IMR-90 (cell line): ENCODE data around the gene TFAP2A. TPM values are rescaled to one million over a fixed set of nuclear protein-coding genes. Genes with fewer than 3 reads are reported as not detected.

Experiments used
- ATAC-seq: fragments of 200-7000 bp; cut with Tn5 transposase; 2 replicates; pipeline ENCODE4 v1.9.1; 2020; ENCODE audit warnings: low read depth, mild to moderate bottlenecking, moderate library complexity
- BruUV-seq: library from RNA; stranded (reverse); fragments of 400-500 nt; replicated peaks from 2 replicates; lab custom pipeline; 2021; lab: Mats Ljungman, UMichigan
- CTCF ChIA-PET: fragments of 300-600 bp; formaldehyde crosslinking; extraction: SDS; loops from one replicate; lab custom pipeline; 2021; ENCODE audit warnings: antibody characterized with exemption; lab: Yijun Ruan, JAX
- POLR2A ChIA-PET: fragments of 300-600 bp; sonication (Branson Sonifier 250); formaldehyde crosslinking; loops from one replicate; lab custom pipeline; 2022; ENCODE audit warnings: antibody characterized with exemption; ENCODE audit not compliant: unreplicated experiment; lab: Charles Lee
- DNase-seq: peaks from one replicate; pipeline ENCODE4 v3.0.0; 2013
- H2AFZ ChIP-seq: replicated peaks from 2 replicates; pipeline ENCODE3; 2013; ENCODE audit warnings: low read length, mild to moderate bottlenecking; ENCODE audit not compliant: poor library complexity
- H2AK5ac ChIP-seq: 2 replicates; pipeline ENCODE4 v1.6.1; 2013; ENCODE audit warnings: low read depth, low read length, inconsistent platforms
- H2AK9ac ChIP-seq: replicated peaks from 2 replicates; pipeline ENCODE3; 2013; ENCODE audit warnings: mild to moderate bottlenecking, low read depth, low read length, moderate library complexity; ENCODE audit not compliant: poor library complexity
- H2BK120ac ChIP-seq: 2 replicates; pipeline ENCODE4 v1.6.1; 2013; ENCODE audit warnings: low read depth, low read length, inconsistent platforms
- H2BK15ac ChIP-seq: 3 replicates; pipeline ENCODE4 v1.6.1; 2013; ENCODE audit warnings: low read depth, low read length, inconsistent platforms
- H2BK20ac ChIP-seq: 2 replicates; pipeline ENCODE4 v1.6.1; 2013; ENCODE audit warnings: low read depth, mild to moderate bottlenecking, inconsistent platforms, low read length, moderate library complexity
- H2BK5ac ChIP-seq: 2 replicates; pipeline ENCODE4 v1.6.1; 2013; ENCODE audit warnings: mild to moderate bottlenecking, low read depth, low read length, inconsistent platforms; ENCODE audit not compliant: poor library complexity, severe bottlenecking
- H3K14ac ChIP-seq: replicated peaks from 2 replicates; pipeline ENCODE4 v1.6.1; 2013; ENCODE audit warnings: low read depth, low read length, inconsistent platforms
- H3K18ac ChIP-seq: 2 replicates; pipeline ENCODE4 v1.6.1; 2013; ENCODE audit warnings: low read depth, low read length, control low read depth
- H3K23ac ChIP-seq: 2 replicates; pipeline ENCODE4 v1.6.1; 2013; ENCODE audit warnings: low read depth, low read length, inconsistent platforms
- H3K27ac ChIP-seq: 2 replicates; pipeline ENCODE4 v1.5.1; 2013; ENCODE audit warnings: mild to moderate bottlenecking, control low read depth, low read length; ENCODE audit not compliant: insufficient read depth
- H3K27me3 ChIP-seq: 2 replicates; pipeline ENCODE4 v1.6.1; 2013; ENCODE audit warnings: low read length; ENCODE audit not compliant: control insufficient read depth, insufficient read depth
- H3K36me3 ChIP-seq: 2 replicates; pipeline ENCODE4 v1.6.1; 2013; ENCODE audit warnings: low read length, mixed read lengths; ENCODE audit not compliant: control insufficient read depth, insufficient read depth
- H3K4ac ChIP-seq: 2 replicates; pipeline ENCODE4 v1.6.1; 2013; ENCODE audit warnings: low read depth, low read length, inconsistent platforms
- H3K4me1 ChIP-seq: 2 replicates; pipeline ENCODE4 v1.6.1; 2013; ENCODE audit warnings: low read length, mixed read lengths; ENCODE audit not compliant: control insufficient read depth, insufficient read depth
- H3K4me2 ChIP-seq: 2 replicates; pipeline ENCODE4 v1.6.1; 2013; ENCODE audit warnings: low read depth, mild to moderate bottlenecking, control low read depth, low read length, moderate library complexity
- H3K4me3 ChIP-seq: 2 replicates; pipeline ENCODE4 v1.5.1; 2013; ENCODE audit warnings: low read depth, mild to moderate bottlenecking, control low read depth, low read length, moderate library complexity; ENCODE audit not compliant: insufficient read depth
- H3K56ac ChIP-seq: 2 replicates; pipeline ENCODE4 v1.6.1; 2013; ENCODE audit warnings: low read length, inconsistent platforms; ENCODE audit not compliant: insufficient read depth; ENCODE audit errors: extremely low read depth
- H3K79me1 ChIP-seq, 2 experiments: 2 replicates each; pipeline ENCODE4 v1.6.1; 2013; ENCODE audit warnings: low read length in 2 of 2, inconsistent platforms in 1 of 2, low read depth in 1 of 2
- H3K9ac ChIP-seq: 2 replicates; pipeline ENCODE4 v1.6.1; 2013; ENCODE audit warnings: low read depth, low read length, control low read depth
- H3K9me1 ChIP-seq: 2 replicates; pipeline ENCODE4 v1.6.1; 2013; ENCODE audit warnings: low read length, inconsistent platforms; ENCODE audit not compliant: insufficient read depth
- H3K9me3 ChIP-seq: 2 replicates; pipeline ENCODE4 v1.6.1; 2013; ENCODE audit warnings: low read length; ENCODE audit not compliant: control insufficient read depth, insufficient read depth
- H4K20me1 ChIP-seq: 2 replicates; pipeline ENCODE4 v1.6.1; 2013; ENCODE audit warnings: low read length, inconsistent platforms; ENCODE audit not compliant: insufficient read depth
- H4K5ac ChIP-seq: 2 replicates; pipeline ENCODE4 v1.6.1; 2013; ENCODE audit warnings: mild to moderate bottlenecking, low read depth, low read length, control low read depth
- H4K8ac ChIP-seq, 2 experiments: 2 replicates each; pipeline ENCODE4 v1.6.1; 2013; ENCODE audit warnings: low read depth in 2 of 2, low read length in 2 of 2, control low read depth in 1 of 2, inconsistent platforms in 1 of 2
- H4K91ac ChIP-seq: 2 replicates; pipeline ENCODE4 v1.6.1; 2013; ENCODE audit warnings: low read depth, low read length, inconsistent platforms; ENCODE audit not compliant: insufficient read depth
- BHLHE40 ChIP-seq: fragments of 150-350 bp; IDR thresholded peaks from 2 replicates; pipeline ENCODE4 v1.6.1; 2016; ENCODE audit warnings: mild to moderate bottlenecking, low read depth, low read length
- CEBPB ChIP-seq: IDR thresholded peaks from 2 replicates; pipeline ENCODE4 v1.6.1; 2012; ENCODE audit warnings: low read depth, low read length, improper control_type of control experiment
- CHD1 ChIP-seq: IDR thresholded peaks from 2 replicates; pipeline ENCODE4 v1.6.1; 2012; ENCODE audit warnings: low read depth, low read length, improper control_type of control experiment
- FOS ChIP-seq: fragments of 150-350 bp; IDR thresholded peaks from 2 replicates; pipeline ENCODE4 v1.6.1; 2016; ENCODE audit warnings: low read depth, low read length
- MAFK ChIP-seq: IDR thresholded peaks from 2 replicates; pipeline ENCODE4 v1.6.1; 2012; ENCODE audit warnings: low read depth, low read length, improper control_type of control experiment
- MAZ ChIP-seq: IDR thresholded peaks from 2 replicates; pipeline ENCODE4 v1.6.1; 2012; ENCODE audit warnings: low read depth, mild to moderate bottlenecking, low read length, improper control_type of control experiment, moderate library complexity, borderline replicate concordance
- MXI1 ChIP-seq: IDR thresholded peaks from 2 replicates; pipeline ENCODE4 v1.6.1; 2012; ENCODE audit warnings: low read depth, mild to moderate bottlenecking, low read length, moderate library complexity, borderline replicate concordance
- NFE2L2 ChIP-seq: fragments of 150-350 bp; IDR thresholded peaks from 2 replicates; pipeline ENCODE4 v1.6.1; 2016; ENCODE audit warnings: low read depth, mild to moderate bottlenecking, low read length
- POLR2A ChIP-seq: IDR thresholded peaks from 2 replicates; pipeline ENCODE4 v1.6.1; 2012; ENCODE audit warnings: mild to moderate bottlenecking, low read depth, low read length
- RAD21 ChIP-seq: IDR thresholded peaks from 2 replicates; pipeline ENCODE4 v1.6.1; 2012; ENCODE audit warnings: low read length, improper control_type of control experiment
- RFX5 ChIP-seq: IDR thresholded peaks from 2 replicates; pipeline ENCODE4 v1.8.0; 2012; ENCODE audit warnings: low read depth, mild to moderate bottlenecking, low read length, moderate library complexity
- SMC3 ChIP-seq: fragments of 150-350 bp; IDR thresholded peaks from 2 replicates; pipeline ENCODE4 v1.6.1; 2016; ENCODE audit warnings: low read depth, mild to moderate bottlenecking, antibody characterized with exemption, low read length, moderate library complexity
- WGBS, 2 experiments: methylation state at CpG; one replicate each; pipeline versions ENCODE4 v1.1.5 to v1.1.7; 2013; ENCODE audit warnings: missing lambda C conversion rate in 2 of 2; ENCODE audit not compliant: insufficient read length in 1 of 2; ENCODE audit errors: extremely low coverage in 2 of 2; 5-methylcytosine and 5-hydroxymethylcytosine counted together
- dilution Hi-C: fragments of 300-500 bp; cut with HindIII; formaldehyde crosslinking; loops from one replicate; pipeline ENCODE4 v1.14.3; 2018; ENCODE audit warnings: low sequenced_read_pairs; ENCODE audit not compliant: unreplicated experiment
- in situ Hi-C: fragments of 300-500 bp; cut with MboI; formaldehyde crosslinking; loops from 3 replicates; pipeline ENCODE4 v1.14.3; 2019; ENCODE audit warnings: low sequenced_read_pairs, inconsistent platforms, mixed read lengths
- intact Hi-C: fragments of 100-400 bp; cut with micrococcal nuclease; formaldehyde crosslinking; loops from 2 replicates; pipeline ENCODE4 v1.10.0; 2022
- polyA plus RNA-seq, 3 experiments: library from polyadenylated mRNA; depleted of rRNA; stranded (reverse); fragments of >200 nt; gene quantifications; 2 replicates each; pipeline ENCODE4 v1.2.3, GENCODE V29; 2012; ENCODE audit warnings: low replicate concordance in 1 of 3
- total RNA-seq: library from RNA; depleted of rRNA; stranded (reverse); fragments of >200 nt; gene quantifications from 2 replicates; pipeline ENCODE4 v1.2.3, GENCODE V29; 2012
- TF ChIP-seq, protein P1 (sequence below): conservative IDR thresholded peaks from 2 replicates; pipeline ENCODE4 v1.5.1; 2012; ENCODE audit warnings: mild to moderate bottlenecking, low read depth, low read length, improper control_type of control experiment
- TF ChIP-seq, protein P2 (sequence below): fragments of 150-350 bp; IDR thresholded peaks from 2 replicates; pipeline ENCODE4 v1.6.1; 2017; ENCODE audit warnings: mild to moderate bottlenecking, antibody characterized with exemption, low read length, low read depth
- TF ChIP-seq, protein P3 (sequence below): fragments of 150-350 bp; IDR thresholded peaks from 2 replicates; pipeline ENCODE4 v1.6.1; 2016; ENCODE audit warnings: low read depth, mild to moderate bottlenecking, low read length, moderate library complexity, borderline replicate concordance

The TFAP2A gene
- total and polyA plus RNA-seq, 2 of the 4 experiments (the other 2 are of a cell fraction): 0.72 to 7.1 TPM

DNA sequence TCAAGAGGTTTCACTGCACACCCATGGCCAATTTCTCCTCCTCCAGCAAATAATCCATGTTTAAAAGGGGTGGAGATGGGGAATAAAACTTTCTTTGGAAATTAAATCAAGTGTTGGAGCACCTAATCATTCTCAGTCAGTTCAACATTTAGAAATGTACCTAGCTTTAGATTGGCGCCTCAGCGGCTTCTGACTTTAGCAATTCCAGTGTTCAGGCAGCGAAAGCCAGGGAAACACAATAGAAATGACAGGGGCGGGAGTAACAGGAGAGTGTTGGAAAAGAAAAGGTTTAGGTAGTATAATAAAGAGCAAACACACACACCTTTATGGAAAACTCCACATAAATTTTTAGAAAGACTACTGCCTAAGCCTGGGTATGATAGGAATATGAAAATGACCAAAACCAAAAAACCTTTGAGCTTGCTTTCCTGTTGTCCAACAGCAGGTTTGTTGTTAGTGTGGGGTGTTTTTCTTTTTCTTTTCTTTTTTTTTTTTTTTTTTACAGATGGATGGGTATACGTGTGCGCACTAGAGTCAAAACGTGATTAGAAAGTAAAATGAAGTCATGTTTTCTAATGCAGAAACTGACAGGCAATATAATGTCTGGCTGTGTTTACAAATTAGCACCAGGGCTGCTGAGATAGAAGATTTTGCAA lies 7.7 kb downstream of the TFAP2A start:
- H3K9me3 ChIP-seq: no peaks in the 10 kb centered on the region
- H2AFZ ChIP-seq: no peak overlapping the region
- ATAC-seq (no peak), DNase-seq (no peak)
- POLR2A ChIA-PET: interaction anchor here (0.6 kb wide), 1 partner anchor 793 kb away, joined by 8 read pairs; no protein-coding TSS in a partner anchor
- 0 out of 2 replicates have a peak, but pooled peaks cover 4% of the 10 kb centered on the region for H3K9me1 ChIP-seq
- no peak overlapping the region for H2AK5ac ChIP-seq
- H3K4me2 ChIP-seq: no peak overlapping the region
- H3K4me3 ChIP-seq: no peak overlapping the region
- no peak overlapping the region for H3K23ac ChIP-seq
- H4K20me1 ChIP-seq: no peaks in the 10 kb centered on the region
- H4K91ac ChIP-seq: no peak overlapping the region
- no peak overlapping the region for H3K9ac ChIP-seq
- peaks cover 3% of the 10 kb centered on the region; the same call in 1 of the 2 replicates for H3K36me3 ChIP-seq
- WGBS, 2 experiments: no CpG with 5 or more reads among the region's 7 CpGs
- no TSS peak for BruUV-seq
- no peak overlapping the region for H3K4ac ChIP-seq
- H2BK120ac ChIP-seq: no peak overlapping the region
- no peak overlapping the region for H3K14ac ChIP-seq
- no peak overlapping the region for H2BK5ac ChIP-seq
- dilution Hi-C loops: no loop called here
- peaks cover 0 to 9% of the 10 kb centered on the region in 2 experiments; a peak in 1 of 4 replicates for H3K79me1 ChIP-seq
- intact Hi-C loops: loop anchor here (10.0 kb wide), 1 partner anchor 262 kb away; no protein-coding TSS in a partner anchor
- no peak overlapping the region for H2BK20ac ChIP-seq
- peaks cover 2% of the 10 kb centered on the region for H3K4me1 ChIP-seq
- no peak overlapping the region for H3K56ac ChIP-seq
- no peak overlapping the region for H2AK9ac ChIP-seq
- in situ Hi-C loops: loop anchor here (25.0 kb wide), 2 partner anchors 870 to 1970 kb away; partner anchors contain the start of gene SLC35B3
- no peak overlapping the region for H2BK15ac ChIP-seq
- H4K8ac ChIP-seq: no peak overlapping the region
- no peak overlapping the region for H4K5ac ChIP-seq
- CTCF ChIA-PET: no interaction called here
- H3K27ac ChIP-seq: no peak overlapping the region
- no peak overlapping the region for H3K18ac ChIP-seq
- H3K27me3 ChIP-seq: peaks cover 27% of the 10 kb centered on the region
- TF ChIP-seq, protein P1, sequence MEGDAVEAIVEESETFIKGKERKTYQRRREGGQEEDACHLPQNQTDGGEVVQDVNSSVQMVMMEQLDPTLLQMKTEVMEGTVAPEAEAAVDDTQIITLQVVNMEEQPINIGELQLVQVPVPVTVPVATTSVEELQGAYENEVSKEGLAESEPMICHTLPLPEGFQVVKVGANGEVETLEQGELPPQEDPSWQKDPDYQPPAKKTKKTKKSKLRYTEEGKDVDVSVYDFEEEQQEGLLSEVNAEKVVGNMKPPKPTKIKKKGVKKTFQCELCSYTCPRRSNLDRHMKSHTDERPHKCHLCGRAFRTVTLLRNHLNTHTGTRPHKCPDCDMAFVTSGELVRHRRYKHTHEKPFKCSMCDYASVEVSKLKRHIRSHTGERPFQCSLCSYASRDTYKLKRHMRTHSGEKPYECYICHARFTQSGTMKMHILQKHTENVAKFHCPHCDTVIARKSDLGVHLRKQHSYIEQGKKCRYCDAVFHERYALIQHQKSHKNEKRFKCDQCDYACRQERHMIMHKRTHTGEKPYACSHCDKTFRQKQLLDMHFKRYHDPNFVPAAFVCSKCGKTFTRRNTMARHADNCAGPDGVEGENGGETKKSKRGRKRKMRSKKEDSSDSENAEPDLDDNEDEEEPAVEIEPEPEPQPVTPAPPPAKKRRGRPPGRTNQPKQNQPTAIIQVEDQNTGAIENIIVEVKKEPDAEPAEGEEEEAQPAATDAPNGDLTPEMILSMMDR: no peak
- TF ChIP-seq MAZ: no peak
- no peak for TF ChIP-seq CEBPB
- TF ChIP-seq RFX5: no peak
- TF ChIP-seq NFE2L2: no peak
- TF ChIP-seq, protein P2, sequence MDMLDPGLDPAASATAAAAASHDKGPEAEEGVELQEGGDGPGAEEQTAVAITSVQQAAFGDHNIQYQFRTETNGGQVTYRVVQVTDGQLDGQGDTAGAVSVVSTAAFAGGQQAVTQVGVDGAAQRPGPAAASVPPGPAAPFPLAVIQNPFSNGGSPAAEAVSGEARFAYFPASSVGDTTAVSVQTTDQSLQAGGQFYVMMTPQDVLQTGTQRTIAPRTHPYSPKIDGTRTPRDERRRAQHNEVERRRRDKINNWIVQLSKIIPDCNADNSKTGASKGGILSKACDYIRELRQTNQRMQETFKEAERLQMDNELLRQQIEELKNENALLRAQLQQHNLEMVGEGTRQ: no peak
- TF ChIP-seq MXI1: no peak
- no peak for TF ChIP-seq POLR2A
- no peak for TF ChIP-seq FOS
- no peak for TF ChIP-seq SMC3
- no peak for TF ChIP-seq RAD21
- TF ChIP-seq, protein P3, sequence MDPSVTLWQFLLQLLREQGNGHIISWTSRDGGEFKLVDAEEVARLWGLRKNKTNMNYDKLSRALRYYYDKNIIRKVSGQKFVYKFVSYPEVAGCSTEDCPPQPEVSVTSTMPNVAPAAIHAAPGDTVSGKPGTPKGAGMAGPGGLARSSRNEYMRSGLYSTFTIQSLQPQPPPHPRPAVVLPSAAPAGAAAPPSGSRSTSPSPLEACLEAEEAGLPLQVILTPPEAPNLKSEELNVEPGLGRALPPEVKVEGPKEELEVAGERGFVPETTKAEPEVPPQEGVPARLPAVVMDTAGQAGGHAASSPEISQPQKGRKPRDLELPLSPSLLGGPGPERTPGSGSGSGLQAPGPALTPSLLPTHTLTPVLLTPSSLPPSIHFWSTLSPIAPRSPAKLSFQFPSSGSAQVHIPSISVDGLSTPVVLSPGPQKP: no peak
- TF ChIP-seq MAFK: no peak
- TF ChIP-seq BHLHE40: no peak
- TF ChIP-seq CHD1: no peak
